SK-N-SH (cell line): Measurements from ENCODE around the gene LYPD4. TPM values are rescaled to one million over a fixed set of nuclear protein-coding genes. Genes with fewer than 3 reads are reported as not detected.

ENCODE experiments used
- CTCF ChIA-PET: fragments of 300-600, 350-600 bp; formaldehyde crosslinking; extraction: SDS; loops from one replicate; lab custom pipeline; 2021; lab: Yijun Ruan, JAX
- POLR2A ChIA-PET: fragments of 350-600 bp; sonication (Branson Sonifier 250); formaldehyde crosslinking; extraction: SDS; loops from one replicate; lab custom pipeline; 2020; ENCODE audit warnings: antibody characterized with exemption, inconsistent platforms; lab: Yijun Ruan, JAX
- DNase-seq: peaks from one replicate; pipeline ENCODE4 v3.0.0; 2012
- H2AFZ ChIP-seq: fragments of 200-600 bp; sonication (generic); 2 replicates; pipeline ENCODE4 v1.8.1; 2016; ENCODE audit warnings: antibody characterized with exemption, mild to moderate bottlenecking, low read depth
- H3F3A ChIP-seq: fragments of 200-600 bp; sonication (generic); replicated peaks from 2 replicates; pipeline ENCODE3; 2016; ENCODE audit warnings: antibody characterized with exemption, mild to moderate bottlenecking; ENCODE audit not compliant: insufficient read depth
- H3K27ac ChIP-seq, 2 experiments: fragments of 200-500 bp in 1 of 2; fragments of 200-600 bp in 1 of 2; sonication (Bioruptor generic) in 1 of 2; sonication (generic), shearing (Covaris generic) in 1 of 2; 2 replicates each; pipeline versions ENCODE4 v1.5.1 to v1.6.1; 2014 to 2016; ENCODE audit warnings: low read depth in 2 of 2, inconsistent platforms in 1 of 2, low read length in 1 of 2, mild to moderate bottlenecking in 1 of 2, mixed read lengths in 1 of 2
- H3K27me3 ChIP-seq: fragments of 200-600 bp; sonication (generic), shearing (Covaris generic); 2 replicates; pipeline ENCODE4 v1.6.1; 2016; ENCODE audit warnings: mixed run types; ENCODE audit not compliant: insufficient read depth
- H3K36me3 ChIP-seq, 2 experiments: fragments of 200-500 bp in 1 of 2; fragments of 200-600 bp in 1 of 2; sonication (Bioruptor generic) in 1 of 2; sonication (generic) in 1 of 2; replicated peaks in 1 of 2; 2 replicates each; pipeline versions ENCODE3 to v1.5.1; 2014 to 2016; ENCODE audit warnings: low read length in 1 of 2, mild to moderate bottlenecking in 1 of 2; ENCODE audit not compliant: insufficient read depth in 2 of 2, control insufficient read depth in 1 of 2
- H3K4me1 ChIP-seq, 2 experiments: fragments of 200-500 bp in 1 of 2; fragments of 200-600 bp in 1 of 2; sonication (Bioruptor generic) in 1 of 2; sonication (generic), shearing (Covaris generic) in 1 of 2; 2 replicates each; pipeline versions ENCODE4 v1.5.1 to v1.6.1; 2014 to 2016; ENCODE audit warnings: low read depth in 1 of 2, low read length in 1 of 2, mixed run types in 1 of 2; ENCODE audit not compliant: insufficient read depth in 2 of 2, control insufficient read depth in 1 of 2
- H3K4me2 ChIP-seq: fragments of 200-600 bp; sonication (generic), shearing (Covaris generic); 2 replicates; pipeline ENCODE4 v1.6.1; 2017; ENCODE audit warnings: mixed run types
- H3K4me3 ChIP-seq, 2 experiments: fragments of 200-500 bp in 1 of 2; fragments of 200-600 bp in 1 of 2; sonication (Bioruptor generic) in 1 of 2; sonication (generic), shearing (Covaris generic) in 1 of 2; 2 replicates each; pipeline versions ENCODE4 v1.5.1 to v1.8.1; 2014 to 2016; ENCODE audit warnings: low read depth in 2 of 2, inconsistent platforms in 1 of 2, low read length in 1 of 2, mild to moderate bottlenecking in 1 of 2, mixed read lengths in 1 of 2, moderate library complexity in 1 of 2
- H3K79me2 ChIP-seq: fragments of 200-600 bp; sonication (generic); 2 replicates; pipeline ENCODE4 v1.8.1; 2017; ENCODE audit warnings: mild to moderate bottlenecking; ENCODE audit not compliant: insufficient read depth
- H3K9ac ChIP-seq: fragments of 200-600 bp; sonication (generic); 2 replicates; pipeline ENCODE4 v1.6.1; 2017; ENCODE audit warnings: mixed run types
- H3K9me2 ChIP-seq: fragments of 200-600 bp; sonication (generic); 2 replicates; pipeline ENCODE4 v1.6.1; 2017; ENCODE audit warnings: mixed run types
- H3K9me3 ChIP-seq: fragments of 200-600 bp; sonication (generic); 2 replicates; pipeline ENCODE4 v1.6.1; 2017; ENCODE audit warnings: mixed run types, mild to moderate bottlenecking, moderate library complexity
- H4K20me1 ChIP-seq: fragments of 200-600 bp; sonication (generic); 2 replicates; pipeline ENCODE4 v1.6.1; 2017; ENCODE audit warnings: mild to moderate bottlenecking, mixed run types; ENCODE audit not compliant: insufficient read depth
- CTCF ChIP-seq: fragments of 200-600 bp; sonication (generic); IDR thresholded peaks from 2 replicates; pipeline ENCODE4 v1.6.1; 2017; ENCODE audit warnings: antibody characterized with exemption, mild to moderate bottlenecking, moderate library complexity
- EP300 ChIP-seq, 2 experiments: IDR thresholded peaks; 2 replicates each; pipeline versions ENCODE4 v1.4.0 to v1.6.1; 2012; ENCODE audit warnings: borderline replicate concordance in 1 of 2, low read depth in 1 of 2, low read length in 1 of 2
- FOXJ3 ChIP-seq: sonication (generic); formaldehyde crosslinking; IDR thresholded peaks from 2 replicates; pipeline ENCODE4 v1.5.1; 2020; ENCODE audit warnings: mild to moderate bottlenecking, missing genetic modification reagents
- GABPA ChIP-seq: IDR thresholded peaks from 2 replicates; pipeline ENCODE4 v1.4.0; 2012; ENCODE audit warnings: low read depth, mild to moderate bottlenecking
- JUND ChIP-seq: IDR thresholded peaks from 2 replicates; pipeline ENCODE4 v1.4.0; 2012
- MAX ChIP-seq: IDR thresholded peaks from 2 replicates; pipeline ENCODE4 v1.4.0; 2012; ENCODE audit warnings: low read depth
- NRF1 ChIP-seq: IDR thresholded peaks from 2 replicates; pipeline ENCODE4 v1.6.1; 2012; ENCODE audit warnings: low read depth, mild to moderate bottlenecking, low read length
- PBX3 ChIP-seq: IDR thresholded peaks from 2 replicates; pipeline ENCODE4; 2012
- POLR2AphosphoS5 ChIP-seq: IDR thresholded peaks from 2 replicates; pipeline ENCODE4 v1.6.1; 2012; ENCODE audit warnings: low read depth, low read length
- REST ChIP-seq: IDR thresholded peaks from 2 replicates; pipeline ENCODE4 v1.6.1; 2012; ENCODE audit warnings: mild to moderate bottlenecking, low read depth, low read length, moderate library complexity
- RFX5 ChIP-seq: IDR thresholded peaks from 2 replicates; pipeline ENCODE4 v1.6.1; 2012; ENCODE audit warnings: mild to moderate bottlenecking, improper control_type of control experiment, low read length
- WGBS: methylation state at CpG from one replicate; pipeline ENCODE4 v1.1.6; 2017; ENCODE audit warnings: low lambda C conversion rate; 5-methylcytosine and 5-hydroxymethylcytosine counted together
- polyA plus RNA-seq, 3 experiments: library from polyadenylated mRNA; depleted of rRNA; stranded (reverse); fragments of >200 nt; gene quantifications; 2 replicates each; pipeline ENCODE4 v1.2.3, GENCODE V29; 2012

LYPD4 gene
- polyA plus RNA-seq, 1 of the 3 experiments (the other 2 are of a cell fraction): not detected

GRCh38 chr19:41870401-41870873 lies 26.0 kb upstream of the LYPD4 start:
- H3K9me2 ChIP-seq: no peaks in the 10 kb centered on the region
- no peaks in the 10 kb centered on the region for H3K9me3 ChIP-seq
- peaks cover 31% of the 10 kb centered on the region for H3K79me2 ChIP-seq
- CTCF ChIA-PET: interaction anchor here (0.8 to 1.5 kb wide), 3 partner anchors 11 to 66 kb away, joined by 3 to 4 read pairs (median 3); partner anchors contain the start of gene RPS19
- peak; percentile 22 for DNase-seq
- 73% methylated on average over 3 of the region's 3 CpGs for WGBS
- no peaks in the 10 kb centered on the region for H3K27me3 ChIP-seq
- no peak overlapping the region for H3K4me2 ChIP-seq
- no peak for TF ChIP-seq MAX
- no peak for TF ChIP-seq EP300 (IDR thresholded peaks at IDR 0.05; ENCODE audit: borderline replicate concordance in 1 of 2, low read depth in 1 of 2, low read length in 1 of 2)
- TF ChIP-seq NRF1: no peak
- no peak for TF ChIP-seq REST
- no peak for TF ChIP-seq JUND
- no peak for TF ChIP-seq RFX5
- no peak for TF ChIP-seq GABPA
- no peak for TF ChIP-seq PBX3
- peaks cover 89% of the 10 kb centered on the region for H3F3A ChIP-seq
- POLR2A ChIA-PET: interaction anchor here (0.6 to 2.3 kb wide), 2 partner anchors 10 to 1556 kb away, joined by 4 to 8 read pairs; partner anchors contain the start of gene RPS19
- H2AFZ ChIP-seq: no peak overlapping the region
- no peak overlapping the region for H3K27ac ChIP-seq
- peaks cover 80% of the 10 kb centered on the region for H4K20me1 ChIP-seq
- H3K4me1 ChIP-seq: peaks cover 1 to 2% of the 10 kb centered on the region in 2 experiments; a peak in 2 of 4 replicates
- no peak overlapping the region for H3K4me3 ChIP-seq
- H3K9ac ChIP-seq: no peak overlapping the region
- peaks cover 46 to 54% of the 10 kb centered on the region in 2 experiments for H3K36me3 ChIP-seq

- POLR2A ChIA-PET: interaction anchor here (2.3 kb wide), 1 partner anchor 9 kb away, joined by 8 read pairs; the partner anchor contains the start of gene RPS19
Measured at GRCh38 chr19:41869374-41869955, 25.0 kb upstream of the LYPD4 start.

More at GRCh38 chr19:41869374-41869955, 25.0 kb upstream of the LYPD4 start:
- Histone ChIP-seq H3K9ac (no peak overlapping the region), H3K4me3 (no peak overlapping the region), H4K20me1 (peaks cover 89% of the 10 kb centered on the region), H3K27ac (no peak overlapping the region), H3F3A (peaks cover 91% of the 10 kb centered on the region), H2AFZ (no peak overlapping the region), H3K4me2 (no peak overlapping the region), H3K27me3 (no peaks in the 10 kb centered on the region), H3K4me1 (peaks cover 4 to 8% of the 10 kb centered on the region in 2 experiments; a peak in 2 of 4 replicates), H3K36me3 (peaks cover 55 to 64% of the 10 kb centered on the region in 2 experiments), H3K9me2 (no peaks in the 10 kb centered on the region), H3K9me3 (no peaks in the 10 kb centered on the region), H3K79me2 (peaks cover 40% of the 10 kb centered on the region)
- CTCF ChIA-PET: interaction anchor here (1.0 to 1.4 kb wide), 3 partner anchors 34 to 88 kb away, joined by 3 to 8 read pairs (median 6); no protein-coding TSS in a partner anchor
- DNase-seq: no peak
- TF ChIP-seq EP300 (IDR thresholded peaks at IDR 0.05; ENCODE audit: borderline replicate concordance in 1 of 2, low read depth in 1 of 2, low read length in 1 of 2): no peak
- no peak for TF ChIP-seq POLR2AphosphoS5
- TF ChIP-seq CTCF: no peak
- no peak for TF ChIP-seq JUND
- no peak for TF ChIP-seq FOXJ3 (CRISPR knock-in tag)
- 92% methylated on average over 13 of the region's 13 CpGs for WGBS
